Left lung (tissue), 10 donors: ENCODE data around the gene HSD17B1. TPM values are rescaled to one million over a fixed set of nuclear protein-coding genes. Genes with fewer than 3 reads are reported as not detected.
"Not testable (repeated sequence)": the region's sequence is repeated elsewhere in the genome, so short reads cannot be mapped to it uniquely, and the experiment has no call there.

Experiments
- ATAC-seq: fragments of 200-7000 bp; cut with Tn5 transposase; one replicate; pipeline ENCODE4 v1.9.1; 2020; ENCODE audit warnings: moderate library complexity
- DNase-seq, 4 donors: peaks; one replicate each; pipeline ENCODE4 v3.0.0-alpha.2; 2013 to 2020
- H3K27ac ChIP-seq, 2 donors: fragments of 200-600 bp; sonication (generic) in 1 of 2; one replicate each; pipeline versions ENCODE4 v1.5.0 to v1.8.0; 2020 to 2021
- H3K27me3 ChIP-seq, 2 donors: fragments of 200-600 bp; sonication (generic) in 1 of 2; one replicate each; pipeline versions ENCODE4 v1.5.0 to v1.8.0; 2020 to 2021
- H3K36me3 ChIP-seq, 2 donors: fragments of 200-600 bp; sonication (generic) in 1 of 2; one replicate each; pipeline versions ENCODE4 v1.5.0 to v1.8.0; 2020 to 2021
- H3K4me1 ChIP-seq, 2 donors: fragments of 200-600 bp; one replicate each; pipeline ENCODE4 v1.8.0; 2021
- H3K4me3 ChIP-seq, 2 donors: fragments of 200-600 bp; sonication (generic) in 1 of 2; one replicate each; pipeline versions ENCODE4 v1.5.0 to v1.8.0; 2020 to 2021; ENCODE audit warnings: mild to moderate bottlenecking in 1 of 2
- H3K9me3 ChIP-seq, 2 donors: fragments of 200-600 bp; sonication (generic) in 1 of 2; one replicate each; pipeline versions ENCODE4 v1.5.0 to v1.8.0; 2020 to 2021
- intact Hi-C, 2 donors: fragments of 100-400 bp; cut with DNase I; formaldehyde crosslinking; loops; one replicate each; pipeline versions ENCODE4 v1.11.2 to v1.14.2; 2022
- polyA plus RNA-seq, 6 donors: library from polyadenylated mRNA; unstranded; fragments of 120-200 nt; gene quantifications; one replicate each; pipeline ENCODE4 v1.2.1, GENCODE V29; 2013; ENCODE audit not compliant: insufficient read length in 6 of 6
- total RNA-seq, 2 donors: library from RNA; stranded (reverse); fragmentation: NEBNext Ultra II Directional; extraction: Animal tissue kit (Norgen Biotek cat#: 25700); gene quantifications; one replicate each; pipeline ENCODE4 v1.2.1, GENCODE V29; 2021
- TF ChIP-seq, protein P1 (sequence below), 2 donors: fragments of 200-600 bp; sonication (generic) in 1 of 2; IDR thresholded peaks; one replicate each; pipeline versions ENCODE4 v1.5.0 to v1.8.0; 2021; ENCODE audit warnings: antibody characterized with exemption in 2 of 2
- donor health status: DM: no; HTN: yes; CAD: no.
- donor health status: DM: no; HTN: no; CAD: no.

HSD17B1 gene
- total and polyA plus RNA-seq, 8 donors = 1.2 to 5.8 (median 4.2) TPM

GRCh38 chr17:42536372-42537155 lies 16.2 kb upstream of the HSD17B1 start:
- Histone ChIP-seq H3K4me1 (peaks cover 10 to 37% of the 10 kb centered on the region in 2 donors), H3K36me3 (peaks cover 0 to 34% of the 10 kb centered on the region in 2 donors), H3K4me3 (peak overlapping the region; percentile 61 to 77), H3K27me3 (no peaks in the 10 kb centered on the region), H3K27ac (peak overlapping the region; percentile 87 to 93), H3K9me3 (no peaks in the 10 kb centered on the region)
- TF ChIP-seq, protein P1, sequence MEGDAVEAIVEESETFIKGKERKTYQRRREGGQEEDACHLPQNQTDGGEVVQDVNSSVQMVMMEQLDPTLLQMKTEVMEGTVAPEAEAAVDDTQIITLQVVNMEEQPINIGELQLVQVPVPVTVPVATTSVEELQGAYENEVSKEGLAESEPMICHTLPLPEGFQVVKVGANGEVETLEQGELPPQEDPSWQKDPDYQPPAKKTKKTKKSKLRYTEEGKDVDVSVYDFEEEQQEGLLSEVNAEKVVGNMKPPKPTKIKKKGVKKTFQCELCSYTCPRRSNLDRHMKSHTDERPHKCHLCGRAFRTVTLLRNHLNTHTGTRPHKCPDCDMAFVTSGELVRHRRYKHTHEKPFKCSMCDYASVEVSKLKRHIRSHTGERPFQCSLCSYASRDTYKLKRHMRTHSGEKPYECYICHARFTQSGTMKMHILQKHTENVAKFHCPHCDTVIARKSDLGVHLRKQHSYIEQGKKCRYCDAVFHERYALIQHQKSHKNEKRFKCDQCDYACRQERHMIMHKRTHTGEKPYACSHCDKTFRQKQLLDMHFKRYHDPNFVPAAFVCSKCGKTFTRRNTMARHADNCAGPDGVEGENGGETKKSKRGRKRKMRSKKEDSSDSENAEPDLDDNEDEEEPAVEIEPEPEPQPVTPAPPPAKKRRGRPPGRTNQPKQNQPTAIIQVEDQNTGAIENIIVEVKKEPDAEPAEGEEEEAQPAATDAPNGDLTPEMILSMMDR (IDR thresholded peaks at IDR 0.05) = no peak
- intact Hi-C loops = no loop called here
- peak; percentile 54 to 98 (median 88) for DNase-seq
- ATAC-seq = peak; percentile 82

DNA sequence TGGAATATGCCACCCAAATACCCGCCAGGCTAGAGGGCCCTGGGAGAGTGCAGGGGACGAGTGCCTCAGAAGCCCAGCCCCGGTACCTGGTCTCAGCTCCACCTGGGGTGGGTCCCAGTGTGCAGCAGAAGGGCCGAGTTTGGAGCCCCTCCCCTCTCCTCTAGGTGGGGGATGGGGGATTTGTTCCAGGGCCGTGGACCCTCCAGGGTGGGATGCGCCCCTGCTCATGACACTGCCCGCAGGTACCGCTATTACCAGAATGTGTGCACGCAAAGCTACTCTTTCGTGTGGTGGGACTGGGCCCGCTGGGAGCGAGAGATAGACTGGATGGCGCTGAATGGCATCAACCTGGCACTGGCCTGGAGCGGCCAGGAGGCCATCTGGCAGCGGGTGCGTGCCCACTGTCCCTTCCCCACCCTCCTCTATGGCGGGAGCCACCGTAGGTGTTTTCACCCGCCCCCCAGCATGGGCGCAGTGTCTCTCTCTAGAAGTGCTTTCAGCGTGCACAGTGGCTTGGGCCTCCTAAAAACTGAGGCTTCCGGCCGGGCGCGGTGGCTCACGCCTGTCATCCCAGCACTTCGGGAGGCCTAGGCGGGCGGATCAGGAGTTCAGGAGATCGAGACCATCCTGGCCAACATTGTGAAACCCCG lies 15.4 kb upstream of the HSD17B1 start:
- Histone ChIP-seq H3K27me3 (no peaks in the 10 kb centered on the region), H3K9me3 (no peaks in the 10 kb centered on the region), H3K27ac (peak overlapping the region in 1 of 2 donors; percentile 87), H3K4me1 (peaks cover 10 to 33% of the 10 kb centered on the region in 2 donors), H3K4me3 (peak overlapping the region; percentile 61 to 77), H3K36me3 (peaks cover 0 to 41% of the 10 kb centered on the region in 2 donors)
- TF ChIP-seq, protein P1 (IDR thresholded peaks at IDR 0.05) = no peak
- ATAC-seq = peak; percentile 3
- intact Hi-C loops = no loop called here
- no peak for DNase-seq

DNA sequence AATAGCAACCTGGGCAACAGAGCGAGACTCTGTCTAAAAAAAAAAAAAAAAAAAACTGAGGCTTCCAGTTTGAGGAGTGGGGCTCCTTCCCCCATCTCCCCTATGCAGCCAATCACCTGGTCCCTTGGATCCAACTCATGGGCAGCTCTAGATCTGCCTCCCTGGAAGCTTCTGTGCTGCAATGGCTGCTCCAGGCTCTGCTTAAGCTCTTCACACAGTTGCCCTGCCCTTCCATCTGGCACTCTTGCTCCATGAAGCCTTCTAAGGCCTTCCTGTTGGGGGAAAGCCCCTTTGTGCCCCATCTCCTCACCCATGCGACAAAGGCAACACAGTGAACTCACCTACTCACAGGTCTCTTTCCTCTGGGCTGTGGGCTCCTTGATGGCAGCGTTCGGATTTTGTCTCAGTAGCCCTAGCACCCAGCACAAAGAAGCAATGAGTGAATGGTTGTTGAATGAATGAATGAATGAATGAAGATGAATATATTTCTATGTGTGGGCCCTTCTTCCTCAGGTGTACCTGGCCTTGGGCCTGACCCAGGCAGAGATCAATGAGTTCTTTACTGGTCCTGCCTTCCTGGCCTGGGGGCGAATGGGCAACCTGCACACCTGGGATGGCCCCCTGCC lies 14.8 kb upstream of the HSD17B1 start:
- Histone ChIP-seq H3K4me3 (no peak overlapping the region), H3K9me3 (no peaks in the 10 kb centered on the region), H3K36me3 (peaks cover 0 to 48% of the 10 kb centered on the region in 2 donors), H3K27ac (no peak overlapping the region), H3K4me1 (peaks cover 10 to 33% of the 10 kb centered on the region in 2 donors), H3K27me3 (no peaks in the 10 kb centered on the region)
- TF ChIP-seq, protein P1 (IDR thresholded peaks at IDR 0.05) = no peak
- intact Hi-C loops = no loop called here
- DNase-seq (no peak), ATAC-seq (no peak)

DNA sequence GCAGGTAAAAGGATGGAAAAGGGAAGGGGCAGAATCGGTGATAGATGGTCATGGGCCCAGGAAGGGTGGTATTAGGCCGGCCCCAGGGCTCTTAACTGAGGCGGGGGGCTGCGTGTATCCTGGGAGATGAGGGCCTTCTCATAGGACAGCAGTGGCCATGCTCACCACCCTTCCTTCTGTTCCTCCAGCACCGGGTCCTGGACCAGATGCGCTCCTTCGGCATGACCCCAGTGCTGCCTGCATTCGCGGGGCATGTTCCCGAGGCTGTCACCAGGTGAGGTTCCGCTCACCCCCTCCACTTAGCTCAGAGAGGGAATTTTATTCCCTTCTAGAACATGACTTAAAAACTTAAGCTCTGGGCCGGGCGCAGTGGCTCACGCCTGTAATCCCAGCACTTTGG lies 14.2 kb upstream of the HSD17B1 start:
- Histone ChIP-seq H3K4me1 (peaks cover 10 to 33% of the 10 kb centered on the region in 2 donors), H3K9me3 (no peaks in the 10 kb centered on the region), H3K4me3 (no peak overlapping the region), H3K27ac (no peak overlapping the region), H3K36me3 (peaks cover 0 to 53% of the 10 kb centered on the region in 2 donors), H3K27me3 (no peaks in the 10 kb centered on the region)
- no peak for DNase-seq
- TF ChIP-seq, protein P1 (IDR thresholded peaks at IDR 0.05) = no peak
- ATAC-seq = no peak
- intact Hi-C loops = no loop called here

GRCh38 chr17:42540558-42540957 lies 12.2 kb upstream of the HSD17B1 start:
- intact Hi-C loops, H3K27ac ChIP-seq, ATAC-seq, H3K4me3 ChIP-seq, H3K9me3 ChIP-seq, DNase-seq, H3K27me3 ChIP-seq: not testable (repeated sequence)
- H3K4me1 ChIP-seq = peaks cover 7 to 27% of the 10 kb centered on the region in 2 donors
- H3K36me3 ChIP-seq = peaks cover 0 to 69% of the 10 kb centered on the region in 2 donors
